KMS-11 (cell line): ENCODE measurements around the gene UBE2E3.

Experiments used
- H2AFZ ChIP-seq: fragments of 200-600 bp; sonication (generic); 2 replicates; pipeline ENCODE4 v1.6.1; 2016; ENCODE audit warnings: antibody characterized with exemption, mixed run types, low read depth
- H3K27ac ChIP-seq: fragments of 200-600 bp; sonication (generic); 2 replicates; pipeline ENCODE4 v1.6.1; 2016; ENCODE audit warnings: mild to moderate bottlenecking, mixed run types
- H3K27me3 ChIP-seq: fragments of 200-600 bp; sonication (generic); 2 replicates; pipeline ENCODE4 v1.6.1; 2017; ENCODE audit warnings: mild to moderate bottlenecking, low read depth, mixed run types, moderate library complexity; ENCODE audit not compliant: insufficient read depth
- H3K36me3 ChIP-seq: fragments of 200-600 bp; sonication (generic); 2 replicates; pipeline ENCODE4 v1.6.1; 2017; ENCODE audit warnings: mild to moderate bottlenecking, mixed run types; ENCODE audit not compliant: insufficient read depth
- H3K4me1 ChIP-seq: fragments of 200-600 bp; sonication (generic); 2 replicates; pipeline ENCODE4 v1.6.1; 2016; ENCODE audit warnings: mild to moderate bottlenecking, low read depth, mixed run types; ENCODE audit not compliant: poor library complexity, severe bottlenecking
- H3K4me2 ChIP-seq: fragments of 200-600 bp; sonication (generic); 2 replicates; pipeline ENCODE4 v1.7.0; 2016; ENCODE audit warnings: mild to moderate bottlenecking, mixed run types
- H3K4me3 ChIP-seq: fragments of 200-600 bp; sonication (generic); IDR thresholded peaks from 2 replicates; pipeline ENCODE4 v1.6.1; 2017; ENCODE audit warnings: low read depth, low read length, mixed read lengths; ENCODE audit not compliant: insufficient read depth
- H3K79me2 ChIP-seq: fragments of 200-600 bp; sonication (generic); 2 replicates; pipeline ENCODE4 v1.6.1; 2016; ENCODE audit warnings: low read depth, mixed run types; ENCODE audit not compliant: insufficient read depth
- H3K9ac ChIP-seq: fragments of 200-600 bp; sonication (generic); 2 replicates; pipeline ENCODE4 v1.6.1; 2016; ENCODE audit warnings: mild to moderate bottlenecking, mixed run types
- H4K20me1 ChIP-seq: fragments of 200-600 bp; sonication (generic); 2 replicates; pipeline ENCODE4 v1.6.1; 2016; ENCODE audit warnings: mild to moderate bottlenecking, mixed run types; ENCODE audit not compliant: insufficient read depth
- CTCF ChIP-seq: fragments of 200-600 bp; sonication (generic); conservative IDR thresholded peaks from 2 replicates; pipeline ENCODE4 v1.6.1; 2017; ENCODE audit warnings: low read depth, mild to moderate bottlenecking, antibody characterized with exemption, low read length, moderate library complexity, mixed read lengths

Gene UBE2E3

GRCh38 chr2:180978903-180979748 lies 1.3 kb upstream of the UBE2E3 start:
- no peak for TF ChIP-seq CTCF
- Histone ChIP-seq H2AFZ (peak overlapping the region; percentile 91; the same call in 1 of the 2 replicates), H3K36me3 (no peaks in the 10 kb centered on the region; the same call in 1 of the 2 replicates), H3K79me2 (peaks cover 29% of the 10 kb centered on the region), H3K4me1 (peaks cover 20% of the 10 kb centered on the region), H3K9ac (no peak overlapping the region), H4K20me1 (no peaks in the 10 kb centered on the region), H3K4me3 (no peak overlapping the region), H3K4me2 (0 out of 2 replicates have a peak overlapping the region, but pooled peaks have one; percentile 67), H3K27ac (no peak overlapping the region), H3K27me3 (no peaks in the 10 kb centered on the region)

- peak overlapping the region; percentile 67 for H3K4me2 ChIP-seq
- peak overlapping the region; percentile 91 for H2AFZ ChIP-seq
- H3K36me3 ChIP-seq, result no peaks in the 10 kb centered on the region; the same call in 1 of the 2 replicates
- no peak for TF ChIP-seq CTCF
- H3K4me3 ChIP-seq, result no peak overlapping the region
- H3K79me2 ChIP-seq, result peaks cover 34% of the 10 kb centered on the region
- peak overlapping the region; percentile 63 for H3K9ac ChIP-seq
- no peaks in the 10 kb centered on the region for H3K27me3 ChIP-seq
- H3K4me1 ChIP-seq, result peaks cover 26% of the 10 kb centered on the region
- H4K20me1 ChIP-seq, result no peaks in the 10 kb centered on the region
- H3K27ac ChIP-seq, result no peak overlapping the region
These were observed 678 bp upstream of the UBE2E3 start for GRCh38 chr2:180979749-180980105.

DNA sequence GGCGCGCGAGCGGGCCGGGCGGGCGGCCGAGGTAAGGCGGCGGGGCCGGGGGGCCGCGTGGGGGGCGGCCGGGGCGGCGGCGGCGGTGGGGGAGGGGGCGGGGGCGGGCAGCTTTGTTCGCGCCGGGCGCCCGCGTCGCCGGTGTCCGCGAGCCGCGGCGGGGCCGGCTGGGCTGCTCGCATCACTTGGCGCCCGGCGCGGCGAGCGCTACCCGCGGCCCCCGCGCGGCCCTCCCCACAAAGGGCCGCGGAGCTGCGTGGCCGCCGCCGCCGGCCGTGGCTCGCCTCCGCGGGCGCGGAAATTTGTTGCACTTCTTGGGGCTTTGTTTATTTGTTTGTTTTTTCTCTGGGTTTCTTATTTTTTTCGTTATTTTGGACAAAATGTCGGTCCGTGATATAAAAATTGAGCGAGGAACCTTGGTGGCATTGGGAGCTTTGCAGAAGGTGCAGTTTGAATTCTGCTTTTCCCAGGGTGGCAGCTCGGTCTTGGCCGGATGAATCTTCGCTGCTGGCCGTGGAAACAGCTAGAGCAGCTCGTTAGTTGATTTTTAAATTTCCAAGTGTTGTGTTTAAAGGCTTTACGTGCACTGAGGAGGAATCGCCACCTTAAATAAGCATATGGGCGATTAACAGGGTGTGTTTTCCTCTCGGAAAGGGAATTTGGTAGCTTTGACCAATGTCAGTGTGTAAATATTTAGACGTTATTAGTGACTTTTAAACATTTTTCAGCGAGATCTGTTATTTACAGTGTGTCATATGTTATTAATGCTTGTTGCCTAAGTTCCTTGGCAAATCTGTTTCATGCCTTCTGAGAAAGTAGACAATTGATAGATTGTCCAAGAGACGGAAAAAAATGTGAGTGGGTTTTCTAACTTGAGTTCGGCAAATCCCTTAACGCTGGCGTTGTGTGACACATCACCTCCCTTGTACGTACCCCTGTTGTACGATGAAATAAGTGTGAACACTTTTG lies 822 bp downstream of the UBE2E3 start:
- H2AFZ ChIP-seq, result peak overlapping the region; percentile 35
- TF ChIP-seq CTCF, result no peak
- H3K36me3 ChIP-seq, result no peaks in the 10 kb centered on the region; the same call in 1 of the 2 replicates
- no peaks in the 10 kb centered on the region for H3K27me3 ChIP-seq
- H3K27ac ChIP-seq, result peak overlapping the region; percentile 47
- H3K9ac ChIP-seq, result peak overlapping the region; percentile 67
- peaks cover 41% of the 10 kb centered on the region for H3K4me1 ChIP-seq
- H4K20me1 ChIP-seq, result no peaks in the 10 kb centered on the region
- H3K79me2 ChIP-seq, result peaks cover 47% of the 10 kb centered on the region
- H3K4me3 ChIP-seq, result peak overlapping the region; percentile 85
- H3K4me2 ChIP-seq, result peak overlapping the region; percentile 85

- H4K20me1 ChIP-seq, result no peaks in the 10 kb centered on the region
- peaks cover 72% of the 10 kb centered on the region for H3K79me2 ChIP-seq
- H2AFZ ChIP-seq, result no peak overlapping the region
- H3K27me3 ChIP-seq, result no peaks in the 10 kb centered on the region
- peaks cover 61% of the 10 kb centered on the region for H3K4me1 ChIP-seq
- peak overlapping the region; percentile 47 for H3K4me3 ChIP-seq
- H3K9ac ChIP-seq, result peak overlapping the region; percentile 28; the same call in 1 of the 2 replicates
- H3K36me3 ChIP-seq, result no peaks in the 10 kb centered on the region; the same call in 1 of the 2 replicates
- peak overlapping the region; percentile 42; the same call in 1 of the 2 replicates for H3K27ac ChIP-seq
- peak overlapping the region; percentile 85 for H3K4me2 ChIP-seq
- TF ChIP-seq CTCF, result peak; percentile 34
These were observed 3.2 kb downstream of the UBE2E3 start for GRCh38 chr2:180983468-180984242.
